HG03103 (cell line): ENCODE data around the gene LANCL2.
"Not testable (repeated sequence)": the region's sequence is repeated elsewhere in the genome, so short reads cannot be mapped to it uniquely, and the experiment has no call there.

Experiments
- ATAC-seq: cut with Tn5 transposase; IDR thresholded peaks from one replicate; pipeline ENCODE4 v1.9.1; 2021; ENCODE audit warnings: low read depth; ENCODE audit not compliant: unreplicated experiment

Gene LANCL2

GRCh38 chr7:55465691-55466090 is 100.6 kb downstream of the LANCL2 start:
- no peak for ATAC-seq

GRCh38 chr7:55467047-55467593 is 102.0 kb downstream of the LANCL2 start:
- no peak for ATAC-seq

- no peak for ATAC-seq
Observed at GRCh38 chr7:55468495-55468894, 103.4 kb downstream of the LANCL2 start.

- no peak for ATAC-seq
Observed at GRCh38 chr7:55469271-55469681, 104.1 kb downstream of the LANCL2 start.

- ATAC-seq: no peak
Observed at GRCh38 chr7:55469721-55470120, 104.6 kb downstream of the LANCL2 start.

- ATAC-seq: no peak
Observed at GRCh38 chr7:55470261-55470660, 105.1 kb downstream of the LANCL2 start.

GRCh38 chr7:55471594-55471993 is 106.5 kb downstream of the LANCL2 start:
- not testable (repeated sequence) for ATAC-seq

- not testable (repeated sequence) for ATAC-seq
Observed at GRCh38 chr7:55472406-55472805, 107.3 kb downstream of the LANCL2 start.

- no peak for ATAC-seq
Observed at GRCh38 chr7:55472928-55473725, 108.0 kb downstream of the LANCL2 start.

GRCh38 chr7:55473932-55474331 is 108.8 kb downstream of the LANCL2 start:
- no peak for ATAC-seq

- ATAC-seq: no peak
Observed at GRCh38 chr7:55474944-55475854, 110.1 kb downstream of the LANCL2 start.

GRCh38 chr7:55475855-55476803 is 111.0 kb downstream of the LANCL2 start:
- no peak for ATAC-seq

- no peak for ATAC-seq
Observed at GRCh38 chr7:55476852-55477780, 112.0 kb downstream of the LANCL2 start.

- ATAC-seq: no peak
Observed at GRCh38 chr7:55477781-55478374, 112.7 kb downstream of the LANCL2 start.

GRCh38 chr7:55478700-55479099 is 113.6 kb downstream of the LANCL2 start:
- no peak for ATAC-seq

- ATAC-seq: no peak
Observed at GRCh38 chr7:55481155-55481554, 116.0 kb downstream of the LANCL2 start.

- ATAC-seq: no peak
Observed at GRCh38 chr7:55483046-55483445, 117.9 kb downstream of the LANCL2 start.
